HG02642 (cell line): Measurements from ENCODE around the gene ZCWPW2.
A peak's percentile ranks its signal among the peaks of the same experiment; 100 is the strongest.

Source experiments
- ATAC-seq: cut with Tn5 transposase; IDR thresholded peaks from one replicate; pipeline ENCODE4 v1.9.1; 2021; ENCODE audit warnings: mild to moderate bottlenecking; ENCODE audit not compliant: unreplicated experiment, poor library complexity

ZCWPW2 gene

GRCh38 chr3:28348629-28349468 lies at the start of gene ZCWPW2, which contains the start of gene AZI2:
ZCWPW2 (plus strand) TSS chr3:28348721; CDS start chr3:28413069, 64,348 bp downstream.
AZI2 (minus strand) TSS chr3:28348824; CDS start chr3:28340617, 8,207 bp downstream.
- ATAC-seq, result peak; percentile 95

DNA sequence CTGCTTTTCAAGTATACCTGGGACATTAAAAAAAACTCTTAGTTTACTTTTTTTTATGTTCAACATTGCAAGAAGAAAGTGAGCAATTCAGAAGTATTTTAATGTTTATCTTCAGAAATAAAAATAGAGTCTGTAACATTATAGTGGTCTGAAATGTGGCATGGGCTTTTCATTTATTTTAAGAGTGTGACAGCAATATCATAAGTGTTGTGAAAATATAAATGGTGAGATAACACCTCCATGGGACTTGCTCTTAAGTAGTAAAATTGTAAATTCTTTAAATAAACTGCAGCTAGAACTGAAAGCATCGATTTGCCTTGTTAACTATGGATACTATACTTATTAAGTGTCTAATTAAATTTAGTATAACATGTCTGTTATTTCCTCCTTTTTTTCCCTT lies 48.8 kb upstream of the ZCWPW2 start:
- no peak for ATAC-seq

GRCh38 chr3:28300345-28300962 lies 48.1 kb upstream of the ZCWPW2 start:
- no peak for ATAC-seq

DNA sequence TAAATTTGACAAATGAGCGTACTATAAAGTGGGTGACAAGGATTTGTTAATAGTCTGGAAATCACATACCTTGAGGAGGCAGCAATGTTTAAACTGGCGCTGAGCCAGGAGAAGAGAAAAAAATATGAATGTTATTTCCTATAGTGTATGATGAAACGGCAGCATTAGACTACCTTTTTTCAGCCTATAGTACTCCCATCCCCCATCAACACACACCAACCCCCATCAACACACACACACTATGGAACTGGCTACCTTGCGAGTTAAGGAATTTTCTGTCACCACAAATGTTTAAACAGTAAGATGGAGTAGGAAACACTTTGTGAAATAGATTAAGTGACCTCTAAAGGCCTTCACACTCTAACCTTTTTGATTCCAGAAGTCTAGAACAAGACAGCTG lies 46.8 kb upstream of the ZCWPW2 start:
- ATAC-seq, result no peak

DNA sequence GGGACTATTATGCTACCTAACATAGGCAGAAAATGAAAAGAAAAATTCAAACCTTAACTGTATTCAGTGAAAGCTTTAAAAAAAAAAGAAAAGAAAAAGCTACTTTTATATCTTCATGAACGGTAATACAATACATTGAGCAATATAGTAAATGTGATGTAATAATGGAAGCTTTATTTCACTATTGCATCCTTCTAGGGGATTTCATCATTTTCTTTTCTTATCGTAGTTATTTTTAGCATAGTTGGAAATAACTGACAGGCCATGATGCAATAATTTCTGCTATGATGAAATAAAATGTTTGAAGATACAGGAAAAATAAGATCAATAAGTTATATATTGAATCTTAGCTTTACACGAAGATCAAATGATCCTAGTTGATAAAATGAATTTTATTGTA lies 40.3 kb upstream of the ZCWPW2 start:
- ATAC-seq, result no peak

DNA sequence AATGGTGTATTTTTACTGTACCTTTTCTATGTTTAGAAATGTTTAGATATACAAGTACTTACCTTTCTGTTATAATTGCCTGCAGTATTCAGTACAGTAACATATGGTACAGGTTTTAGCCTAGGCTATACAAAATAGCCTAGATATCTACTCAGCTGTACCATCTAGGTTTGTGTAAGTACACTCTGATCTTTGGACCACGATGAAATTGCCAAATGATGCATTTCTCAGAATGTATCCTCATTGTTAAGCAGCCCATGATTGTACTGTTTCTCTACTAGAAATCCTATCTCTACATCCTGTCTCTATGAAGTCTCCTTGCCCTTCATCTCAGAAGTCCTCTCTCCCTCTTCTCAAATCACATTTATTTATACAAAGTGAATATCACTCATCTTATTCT lies 32.8 kb upstream of the ZCWPW2 start:
- no peak for ATAC-seq

DNA sequence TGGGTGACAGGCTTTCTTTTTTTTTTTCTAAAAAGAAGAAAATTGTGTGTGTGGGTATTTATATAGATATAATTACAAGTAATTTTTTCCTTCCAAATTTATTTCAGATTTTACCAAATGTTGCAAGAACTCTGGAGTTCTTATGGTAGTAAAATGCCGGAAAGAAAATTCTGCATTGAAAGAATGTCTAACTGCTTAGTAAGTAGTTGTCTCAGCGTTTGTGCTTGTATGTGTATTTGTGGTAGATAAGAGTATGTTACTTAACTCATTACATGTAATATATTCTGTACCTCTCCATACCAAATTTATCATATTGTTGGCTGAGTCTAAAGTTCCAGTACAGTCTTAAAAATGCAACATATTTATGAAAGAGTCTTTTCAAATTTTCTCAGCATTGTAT lies 32.3 kb upstream of the ZCWPW2 start:
- no peak for ATAC-seq

- peak; percentile 90 for ATAC-seq
Observed at GRCh38 chr3:28317438-28318022, 31.0 kb upstream of the ZCWPW2 start.

GRCh38 chr3:28320981-28321380 lies 27.5 kb upstream of the ZCWPW2 start:
- ATAC-seq, result no peak

DNA sequence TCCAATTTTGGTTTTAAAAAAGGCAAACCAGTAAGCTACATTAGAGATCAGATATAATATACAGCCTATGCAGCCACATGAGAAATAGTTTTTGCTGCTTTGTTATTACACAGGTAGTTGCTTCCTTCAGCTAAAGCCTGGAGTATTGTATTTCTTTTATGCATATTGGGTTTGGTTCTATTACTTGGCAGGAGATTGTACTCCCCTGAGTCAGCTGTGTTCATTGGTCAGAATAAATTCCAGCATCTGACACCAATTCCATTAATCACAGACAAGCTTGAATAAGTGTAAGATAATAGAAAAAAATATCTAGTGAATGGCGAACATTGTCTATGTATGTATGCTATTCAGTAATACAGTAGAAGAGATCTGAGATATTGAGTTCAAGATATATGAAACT lies 26.1 kb upstream of the ZCWPW2 start:
- no peak for ATAC-seq

GRCh38 chr3:28326458-28326926 lies 22.0 kb upstream of the ZCWPW2 start:
- peak; percentile 65 for ATAC-seq

- ATAC-seq, result no peak
Observed at GRCh38 chr3:28328188-28329151, 20.1 kb upstream of the ZCWPW2 start.

DNA sequence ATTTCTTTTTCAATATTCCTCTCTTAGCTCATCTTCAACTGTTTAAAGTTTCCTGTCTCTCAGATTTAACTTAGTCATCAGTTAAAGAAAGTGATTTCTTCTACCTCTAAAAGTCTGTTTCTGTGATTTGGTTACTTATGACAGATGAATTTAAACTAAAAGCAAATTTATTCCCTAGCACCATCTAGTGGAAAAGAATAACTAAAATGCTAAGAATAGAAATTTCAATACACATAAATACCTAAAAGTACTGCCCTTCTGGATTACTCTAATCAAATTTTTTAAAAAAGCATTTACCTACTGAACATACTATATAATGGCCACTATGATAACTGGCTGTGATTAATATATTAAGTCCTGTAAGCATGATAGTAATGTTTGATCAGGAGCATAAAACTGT lies 14.0 kb upstream of the ZCWPW2 start:
- no peak for ATAC-seq

- no peak for ATAC-seq
Observed at GRCh38 chr3:28335246-28335645, 13.3 kb upstream of the ZCWPW2 start.

GRCh38 chr3:28337230-28337629 lies 11.3 kb upstream of the ZCWPW2 start:
- ATAC-seq, result no peak

DNA sequence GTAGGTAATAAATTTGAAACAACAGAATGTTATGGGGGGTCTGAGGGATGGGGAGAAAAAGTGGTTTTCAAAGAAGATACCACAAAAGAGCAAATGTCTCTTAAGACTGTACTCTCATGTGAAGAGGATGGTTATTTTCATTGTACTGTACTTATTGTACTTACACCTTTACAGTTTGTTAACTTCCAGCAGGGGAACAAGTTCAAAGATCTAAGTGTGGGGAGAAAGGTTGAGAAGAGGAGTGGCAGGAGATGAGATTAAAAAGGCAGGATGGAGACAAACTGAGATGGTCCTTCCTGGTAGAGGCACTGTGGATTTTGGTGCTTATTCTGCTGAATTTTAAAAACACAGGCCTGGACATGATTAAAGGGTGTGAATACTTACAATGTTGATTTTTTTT lies 5.4 kb upstream of the ZCWPW2 start:
- ATAC-seq, result no peak

DNA sequence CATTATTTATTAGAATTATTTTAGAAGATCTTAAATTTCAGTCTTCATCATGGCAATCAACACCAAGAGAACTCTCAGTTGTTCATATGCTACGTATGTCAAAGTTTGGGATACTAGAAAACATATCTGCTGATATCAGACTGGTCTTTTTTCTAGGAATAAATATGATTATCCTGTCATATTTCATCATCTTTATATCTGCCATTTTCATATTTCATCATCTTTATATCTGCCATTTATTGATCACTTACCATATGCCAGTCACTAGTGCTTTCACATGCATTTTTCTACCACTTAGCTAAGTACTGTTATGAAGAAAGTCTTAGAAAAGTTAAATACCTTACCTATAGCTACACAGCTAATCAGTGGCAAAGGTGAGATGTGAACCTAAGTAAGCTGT lies 2.8 kb upstream of the ZCWPW2 start:
- ATAC-seq, result no peak

DNA sequence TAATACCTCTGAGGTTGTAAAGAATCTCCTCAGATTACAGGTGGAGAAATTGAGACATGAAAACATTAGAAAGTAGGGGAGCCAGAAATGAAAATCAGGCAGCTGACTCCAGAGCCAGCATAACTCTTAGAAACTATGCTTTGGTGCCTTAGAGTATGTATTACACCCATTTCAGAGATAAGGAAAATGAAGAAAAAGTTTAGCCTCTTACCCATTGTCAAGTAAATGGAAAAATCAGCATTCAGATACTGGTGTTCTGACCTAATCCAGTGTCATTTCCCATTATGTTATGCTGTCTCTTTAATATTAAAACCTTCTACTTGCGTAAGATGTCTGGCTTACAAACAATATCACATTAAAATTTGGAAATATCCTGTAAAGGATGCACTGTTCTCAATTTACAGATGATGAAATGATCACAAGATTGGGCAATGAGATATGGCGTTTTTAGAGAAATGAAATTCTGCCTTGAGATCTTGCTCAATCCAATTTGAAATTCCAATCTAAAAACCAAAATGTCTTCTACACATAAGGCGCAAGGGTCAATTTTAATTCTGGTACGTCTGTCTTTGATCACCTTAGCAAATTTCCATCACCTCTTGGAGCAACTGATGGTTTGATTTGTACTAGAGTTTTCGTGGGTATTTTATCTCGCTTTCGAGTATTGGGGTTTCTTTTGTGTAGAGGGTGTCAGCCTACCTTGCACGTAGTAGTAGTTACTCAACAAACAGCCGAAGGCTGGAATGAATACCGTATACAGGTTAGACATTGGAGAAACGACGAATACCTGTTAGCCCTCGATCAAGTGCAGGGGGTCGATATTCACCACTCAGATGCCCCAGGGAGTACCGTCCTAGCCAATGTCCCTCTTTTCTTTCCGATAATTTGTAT lies 902 bp upstream of the ZCWPW2 start:
- ATAC-seq, result no peak

- ATAC-seq, result no peak
Observed at GRCh38 chr3:28348265-28348628, 274 bp upstream of the ZCWPW2 start.
